ENCODE results near the gene CYB561. TPM values are rescaled to one million over a fixed set of nuclear protein-coding genes. Genes with fewer than 3 reads are reported as not detected.

CYB561 gene
- total RNA-seq, 2 donors from 2014 or later, result 24.4 to 27.5 TPM

DNA sequence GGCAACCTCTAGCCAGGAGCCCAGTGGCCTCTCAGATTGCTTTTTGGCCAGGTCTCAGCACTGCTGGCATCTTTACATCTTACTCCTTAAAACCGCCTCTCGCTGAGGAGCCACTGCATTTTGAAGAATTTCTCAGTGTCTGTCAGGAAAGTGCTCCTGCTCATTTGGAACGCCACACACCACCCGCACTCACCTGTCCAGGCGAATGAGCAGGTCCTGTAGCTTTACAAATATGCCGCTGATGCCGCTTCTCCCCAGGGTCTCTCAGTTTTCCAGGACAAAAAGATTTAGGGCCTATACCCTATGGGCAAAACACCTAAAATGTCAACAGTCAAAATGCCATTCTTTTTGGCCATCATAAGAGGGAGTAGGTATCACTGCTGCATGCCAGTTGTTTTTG, 22.1 kb downstream of the CYB561 start:
- H3K9me3 ChIP-seq (ENCODE audit: control insufficient read depth, low read length), result no peaks in the 10 kb centered on the region
- H3K4me1 ChIP-seq (ENCODE audit: control insufficient read depth, insufficient read depth, low read length), result peaks cover 11% of the 10 kb centered on the region
- Mint-ChIP-seq H3K4me3 (no peak overlapping the region), H3K9me3 (no peaks in the 10 kb centered on the region), H3K27me3 (ENCODE audit: insufficient read depth) (no peaks in the 10 kb centered on the region), H3K27ac (no peak overlapping the region), H3K4me1 (peaks cover 22% of the 10 kb centered on the region), H3K36me3 (ENCODE audit: low read depth) (peaks cover 9% of the 10 kb centered on the region)
- TF ChIP-seq, protein P1, sequence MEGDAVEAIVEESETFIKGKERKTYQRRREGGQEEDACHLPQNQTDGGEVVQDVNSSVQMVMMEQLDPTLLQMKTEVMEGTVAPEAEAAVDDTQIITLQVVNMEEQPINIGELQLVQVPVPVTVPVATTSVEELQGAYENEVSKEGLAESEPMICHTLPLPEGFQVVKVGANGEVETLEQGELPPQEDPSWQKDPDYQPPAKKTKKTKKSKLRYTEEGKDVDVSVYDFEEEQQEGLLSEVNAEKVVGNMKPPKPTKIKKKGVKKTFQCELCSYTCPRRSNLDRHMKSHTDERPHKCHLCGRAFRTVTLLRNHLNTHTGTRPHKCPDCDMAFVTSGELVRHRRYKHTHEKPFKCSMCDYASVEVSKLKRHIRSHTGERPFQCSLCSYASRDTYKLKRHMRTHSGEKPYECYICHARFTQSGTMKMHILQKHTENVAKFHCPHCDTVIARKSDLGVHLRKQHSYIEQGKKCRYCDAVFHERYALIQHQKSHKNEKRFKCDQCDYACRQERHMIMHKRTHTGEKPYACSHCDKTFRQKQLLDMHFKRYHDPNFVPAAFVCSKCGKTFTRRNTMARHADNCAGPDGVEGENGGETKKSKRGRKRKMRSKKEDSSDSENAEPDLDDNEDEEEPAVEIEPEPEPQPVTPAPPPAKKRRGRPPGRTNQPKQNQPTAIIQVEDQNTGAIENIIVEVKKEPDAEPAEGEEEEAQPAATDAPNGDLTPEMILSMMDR (conservative IDR thresholded peaks at IDR 0.05), result no peak
- WGBS, 2 experiments (ENCODE audit: insufficient coverage in 1 of 2, insufficient read length in 1 of 2), result 94 to 99% methylated on average over 7 of the region's 7 CpGs
- no peak overlapping the region for H3K9ac ChIP-seq (ENCODE audit: extremely low read depth, low read length, poor library complexity, severe bottlenecking)
- H3K36me3 ChIP-seq (ENCODE audit: control insufficient read depth, insufficient read depth, low read length), result no peaks in the 10 kb centered on the region
- H3K27me3 ChIP-seq (ENCODE audit: control insufficient read depth, insufficient read depth, low read length, poor library complexity, severe bottlenecking), result no peaks in the 10 kb centered on the region
- no peak overlapping the region for H3K27ac ChIP-seq (ENCODE audit: low read depth, low read length)
- no peak overlapping the region for H3K4me3 ChIP-seq (ENCODE audit: low read length)
- DNase-seq, result no peak

DNA sequence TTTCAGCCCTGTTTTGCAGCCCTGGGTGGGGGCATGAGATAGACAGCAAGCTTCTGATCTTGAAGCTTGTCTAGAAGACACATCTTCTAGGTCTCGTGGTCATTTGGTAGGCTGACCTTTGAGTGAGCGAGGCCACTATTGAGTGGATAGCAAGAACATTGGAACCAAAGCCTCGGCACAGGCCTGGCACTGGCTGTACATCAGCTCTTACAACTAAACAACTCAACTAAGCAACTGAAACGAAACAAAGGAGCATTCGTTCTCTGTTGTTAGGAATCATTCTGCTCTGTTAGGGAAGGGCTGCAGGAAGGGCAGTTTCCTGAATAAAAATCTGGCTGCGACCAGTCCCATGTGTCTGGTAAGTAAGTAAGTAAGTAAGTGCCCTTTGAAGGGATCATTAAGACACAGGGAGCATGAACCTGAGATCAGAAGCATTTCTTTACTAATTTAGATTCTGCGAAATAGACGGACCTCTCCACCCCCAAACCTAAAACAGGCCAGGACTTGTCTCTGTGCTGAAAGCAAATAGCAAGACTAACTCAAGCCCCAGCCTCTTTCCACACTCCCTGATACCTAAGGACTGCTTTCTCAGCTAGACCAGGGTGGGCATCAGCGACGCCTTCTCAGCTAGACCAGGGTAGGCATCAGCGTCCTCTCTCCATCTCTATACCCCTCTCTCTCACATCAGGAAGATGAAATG, 22.7 kb downstream of the CYB561 start:
- Histone ChIP-seq H3K9me3 (ENCODE audit: control insufficient read depth, low read length) (no peaks in the 10 kb centered on the region), H3K4me1 (ENCODE audit: control insufficient read depth, insufficient read depth, low read length) (peaks cover 9% of the 10 kb centered on the region), H3K36me3 (ENCODE audit: control insufficient read depth, insufficient read depth, low read length) (no peaks in the 10 kb centered on the region), H3K27ac (ENCODE audit: low read depth, low read length) (no peak overlapping the region), H3K9ac (ENCODE audit: extremely low read depth, low read length, poor library complexity, severe bottlenecking) (no peak overlapping the region), H3K27me3 (ENCODE audit: control insufficient read depth, insufficient read depth, low read length, poor library complexity, severe bottlenecking) (no peaks in the 10 kb centered on the region), H3K4me3 (ENCODE audit: low read length) (no peak overlapping the region)
- no peaks in the 10 kb centered on the region for H3K27me3 Mint-ChIP-seq (ENCODE audit: insufficient read depth)
- 88 to 92% methylated on average over 8 to 11 of the region's 11 CpGs for WGBS, 2 experiments (ENCODE audit: insufficient coverage in 1 of 2, insufficient read length in 1 of 2)
- peak; percentile 46 for DNase-seq
- no peaks in the 10 kb centered on the region for H3K9me3 Mint-ChIP-seq
- H3K27ac Mint-ChIP-seq, result no peak overlapping the region
- TF ChIP-seq, protein P1 (conservative IDR thresholded peaks at IDR 0.05), result no peak
- H3K4me3 Mint-ChIP-seq, result no peak overlapping the region
- H3K4me1 Mint-ChIP-seq, result peaks cover 20% of the 10 kb centered on the region
- H3K36me3 Mint-ChIP-seq (ENCODE audit: low read depth), result peaks cover 9% of the 10 kb centered on the region

GRCh38 chr17:63421681-63422645, 24.1 kb downstream of the CYB561 start:
- DNase-seq, result peak; percentile 38
- Histone ChIP-seq H3K9me3 (ENCODE audit: control insufficient read depth, low read length) (no peaks in the 10 kb centered on the region), H3K4me1 (ENCODE audit: control insufficient read depth, insufficient read depth, low read length) (no peaks in the 10 kb centered on the region), H3K36me3 (ENCODE audit: control insufficient read depth, insufficient read depth, low read length) (no peaks in the 10 kb centered on the region), H3K27ac (ENCODE audit: low read depth, low read length) (no peak overlapping the region), H3K27me3 (ENCODE audit: control insufficient read depth, insufficient read depth, low read length, poor library complexity, severe bottlenecking) (no peaks in the 10 kb centered on the region), H3K9ac (ENCODE audit: extremely low read depth, low read length, poor library complexity, severe bottlenecking) (no peak overlapping the region), H3K4me3 (ENCODE audit: low read length) (no peak overlapping the region)
- Mint-ChIP-seq H3K4me3 (no peak overlapping the region), H3K27ac (no peak overlapping the region), H3K36me3 (ENCODE audit: low read depth) (peaks cover 9% of the 10 kb centered on the region), H3K27me3 (ENCODE audit: insufficient read depth) (no peaks in the 10 kb centered on the region), H3K9me3 (no peaks in the 10 kb centered on the region), H3K4me1 (peaks cover 6% of the 10 kb centered on the region)
- 91 to 96% methylated on average over 18 to 25 of the region's 25 CpGs for WGBS, 2 experiments (ENCODE audit: insufficient coverage in 1 of 2, insufficient read length in 1 of 2)
- TF ChIP-seq, protein P1 (conservative IDR thresholded peaks at IDR 0.05), result no peak
